Glomerular visceral epithelial cell (primary cell): ENCODE results near the gene OSBP2.

Source experiments
- DNase-seq: peaks from one replicate; pipeline ENCODE4 v3.0.0-alpha.2; 2016; ENCODE audit errors: extremely low spot score

OSBP2 gene

GRCh38 chr22:30843245-30843644 lies 148.6 kb downstream of the OSBP2 start:
- no peak for DNase-seq

GRCh38 chr22:30847583-30847982 lies 152.9 kb downstream of the OSBP2 start:
- no peak for DNase-seq

- DNase-seq: no peak
Measured at GRCh38 chr22:30855266-30855665, 160.6 kb downstream of the OSBP2 start.

- DNase-seq: no peak
Measured at GRCh38 chr22:30855677-30856518, 161.2 kb downstream of the OSBP2 start.

- no peak for DNase-seq
Measured at GRCh38 chr22:30856741-30857502, 162.2 kb downstream of the OSBP2 start.

- DNase-seq: no peak
Measured at GRCh38 chr22:30857791-30858190, 163.1 kb downstream of the OSBP2 start.

- no peak for DNase-seq
Measured at GRCh38 chr22:30858976-30859713, 164.5 kb downstream of the OSBP2 start.

- no peak for DNase-seq
Measured at GRCh38 chr22:30859714-30860095, 165.0 kb downstream of the OSBP2 start.

GRCh38 chr22:30860176-30861105 lies 165.8 kb downstream of the OSBP2 start:
- no peak for DNase-seq

GRCh38 chr22:30861131-30861530 lies 166.5 kb downstream of the OSBP2 start:
- no peak for DNase-seq

- DNase-seq: no peak
Measured at GRCh38 chr22:30861688-30862552, 167.2 kb downstream of the OSBP2 start.

- no peak for DNase-seq
Measured at GRCh38 chr22:30863081-30863833, 168.6 kb downstream of the OSBP2 start.

- no peak for DNase-seq
Measured at GRCh38 chr22:30864441-30865420, 170.1 kb downstream of the OSBP2 start.

- no peak for DNase-seq
Measured at GRCh38 chr22:30865656-30866055, 171.0 kb downstream of the OSBP2 start.

GRCh38 chr22:30866216-30866615 lies 171.5 kb downstream of the OSBP2 start:
- no peak for DNase-seq

GRCh38 chr22:30866811-30867271 lies 172.2 kb downstream of the OSBP2 start:
- no peak for DNase-seq

- no peak for DNase-seq
Measured at GRCh38 chr22:30867746-30868662, 173.3 kb downstream of the OSBP2 start.
